Measurements from ENCODE around the gene PAXIP1. TPM values are rescaled to one million over a fixed set of nuclear protein-coding genes. Genes with fewer than 3 reads are reported as not detected.

PAXIP1 gene
- total and polyA plus RNA-seq, 2 experiments from 2014 or later: 12.5 to 36.9 TPM

DNA sequence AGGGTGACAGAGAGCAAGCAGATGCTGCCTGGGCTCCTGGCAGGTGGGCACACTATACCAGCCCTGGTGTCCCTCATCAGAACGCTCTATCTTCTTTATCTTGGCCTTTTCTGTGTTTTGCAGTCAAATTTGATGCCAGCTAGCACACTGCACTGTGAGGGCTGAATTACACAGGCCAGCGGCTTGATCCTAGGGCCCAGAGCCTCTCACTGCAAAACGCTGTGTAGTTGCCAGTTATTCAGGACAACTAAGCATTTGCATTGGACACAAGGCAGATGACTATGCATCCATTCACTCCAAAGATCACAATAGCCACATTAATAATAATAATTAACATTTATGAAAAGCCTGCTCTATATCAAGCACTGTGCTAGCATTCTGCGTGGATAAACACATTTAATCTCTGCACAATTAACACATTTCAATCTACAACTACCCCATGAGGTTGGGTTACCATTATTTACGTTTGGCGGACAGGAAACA lies 100.3 kb downstream of the PAXIP1 start (continued):
- TF ChIP-seq, protein P1, sequence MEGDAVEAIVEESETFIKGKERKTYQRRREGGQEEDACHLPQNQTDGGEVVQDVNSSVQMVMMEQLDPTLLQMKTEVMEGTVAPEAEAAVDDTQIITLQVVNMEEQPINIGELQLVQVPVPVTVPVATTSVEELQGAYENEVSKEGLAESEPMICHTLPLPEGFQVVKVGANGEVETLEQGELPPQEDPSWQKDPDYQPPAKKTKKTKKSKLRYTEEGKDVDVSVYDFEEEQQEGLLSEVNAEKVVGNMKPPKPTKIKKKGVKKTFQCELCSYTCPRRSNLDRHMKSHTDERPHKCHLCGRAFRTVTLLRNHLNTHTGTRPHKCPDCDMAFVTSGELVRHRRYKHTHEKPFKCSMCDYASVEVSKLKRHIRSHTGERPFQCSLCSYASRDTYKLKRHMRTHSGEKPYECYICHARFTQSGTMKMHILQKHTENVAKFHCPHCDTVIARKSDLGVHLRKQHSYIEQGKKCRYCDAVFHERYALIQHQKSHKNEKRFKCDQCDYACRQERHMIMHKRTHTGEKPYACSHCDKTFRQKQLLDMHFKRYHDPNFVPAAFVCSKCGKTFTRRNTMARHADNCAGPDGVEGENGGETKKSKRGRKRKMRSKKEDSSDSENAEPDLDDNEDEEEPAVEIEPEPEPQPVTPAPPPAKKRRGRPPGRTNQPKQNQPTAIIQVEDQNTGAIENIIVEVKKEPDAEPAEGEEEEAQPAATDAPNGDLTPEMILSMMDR (conservative IDR thresholded peaks at IDR 0.05; ENCODE audit: low read depth in 2 of 2): no peak
- TF ChIP-seq EZH2phosphoT487 (IDR thresholded peaks at IDR 0.05; ENCODE audit: unreplicated experiment): no peak
- TF ChIP-seq ZNF331 (CRISPR knock-in tag; IDR thresholded peaks at IDR 0.05; ENCODE audit: low read depth): no peak

DNA sequence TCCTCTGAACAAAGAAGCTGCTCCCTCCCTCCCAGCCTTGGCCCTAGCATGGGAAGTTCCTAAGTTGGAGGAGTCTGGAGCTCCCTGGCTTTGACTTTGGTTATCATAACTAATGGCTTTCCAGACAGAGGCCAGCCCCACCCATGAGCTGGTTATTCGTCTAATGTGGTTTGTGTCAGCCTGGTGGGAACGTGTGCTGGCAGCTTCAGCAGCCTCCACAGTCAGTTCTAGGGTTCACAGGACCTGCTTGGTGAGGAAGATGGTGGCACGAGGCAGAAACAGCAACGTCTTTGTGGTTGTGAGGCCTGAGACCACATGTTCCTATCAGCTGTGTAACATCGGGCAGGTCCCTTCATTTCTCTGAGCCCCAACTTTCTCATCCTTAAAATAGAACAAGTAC lies 103.1 kb downstream of the PAXIP1 start:
- Histone ChIP-seq H3K36me3 (ENCODE audit: insufficient read depth) (no peaks in the 10 kb centered on the region; the same call in 1 of the 2 replicates), H3K27me3 (ENCODE audit: insufficient read depth) (no peaks in the 10 kb centered on the region), H3K9me2 (ENCODE audit: insufficient read depth) (no peaks in the 10 kb centered on the region), H3K4me1 (ENCODE audit: insufficient read depth) (no peaks in the 10 kb centered on the region), H3K79me2 (replicated peaks; ENCODE audit: insufficient read depth) (no peaks in the 10 kb centered on the region), H3K27ac (ENCODE audit: low read depth) (no peak overlapping the region), H3K4me2 (no peak overlapping the region), H4K20me1 (replicated peaks; ENCODE audit: insufficient read depth) (no peaks in the 10 kb centered on the region), H3F3A (replicated peaks; ENCODE audit: low read depth) (no peaks in the 10 kb centered on the region), H2AFZ (no peak overlapping the region), H3K4me3 (no peak overlapping the region)
- ATAC-seq: no peak
- Mint-ChIP-seq H3K27me3 (ENCODE audit: insufficient read depth, low read depth, poor library complexity) (peaks cover 2% of the 10 kb centered on the region), H3K36me3 (ENCODE audit: low read depth) (no peaks in the 10 kb centered on the region; the same call in 2 of the 3 replicates), H3K4me3 (no peak overlapping the region), H3K27ac (no peak overlapping the region), H3K9me3 (peaks cover 6% of the 10 kb centered on the region; the same call in 1 of the 3 replicates), H3K4me1 (no peaks in the 10 kb centered on the region)
- DNase-seq (ENCODE audit: low spot score): no peak
- TF ChIP-seq, protein P1 (conservative IDR thresholded peaks at IDR 0.05; ENCODE audit: low read depth in 2 of 2): no peak
- TF ChIP-seq EZH2phosphoT487 (IDR thresholded peaks at IDR 0.05; ENCODE audit: unreplicated experiment): no peak
- no peak for TF ChIP-seq NANOG (IDR thresholded peaks at IDR 0.05; ENCODE audit: borderline replicate concordance)
- TF ChIP-seq, protein P2, sequence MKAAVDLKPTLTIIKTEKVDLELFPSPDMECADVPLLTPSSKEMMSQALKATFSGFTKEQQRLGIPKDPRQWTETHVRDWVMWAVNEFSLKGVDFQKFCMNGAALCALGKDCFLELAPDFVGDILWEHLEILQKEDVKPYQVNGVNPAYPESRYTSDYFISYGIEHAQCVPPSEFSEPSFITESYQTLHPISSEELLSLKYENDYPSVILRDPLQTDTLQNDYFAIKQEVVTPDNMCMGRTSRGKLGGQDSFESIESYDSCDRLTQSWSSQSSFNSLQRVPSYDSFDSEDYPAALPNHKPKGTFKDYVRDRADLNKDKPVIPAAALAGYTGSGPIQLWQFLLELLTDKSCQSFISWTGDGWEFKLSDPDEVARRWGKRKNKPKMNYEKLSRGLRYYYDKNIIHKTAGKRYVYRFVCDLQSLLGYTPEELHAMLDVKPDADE (IDR thresholded peaks at IDR 0.05): no peak
- no peak for TF ChIP-seq POLR2AphosphoS5 (IDR thresholded peaks at IDR 0.05; ENCODE audit: low read depth)
- TF ChIP-seq, protein P3, sequence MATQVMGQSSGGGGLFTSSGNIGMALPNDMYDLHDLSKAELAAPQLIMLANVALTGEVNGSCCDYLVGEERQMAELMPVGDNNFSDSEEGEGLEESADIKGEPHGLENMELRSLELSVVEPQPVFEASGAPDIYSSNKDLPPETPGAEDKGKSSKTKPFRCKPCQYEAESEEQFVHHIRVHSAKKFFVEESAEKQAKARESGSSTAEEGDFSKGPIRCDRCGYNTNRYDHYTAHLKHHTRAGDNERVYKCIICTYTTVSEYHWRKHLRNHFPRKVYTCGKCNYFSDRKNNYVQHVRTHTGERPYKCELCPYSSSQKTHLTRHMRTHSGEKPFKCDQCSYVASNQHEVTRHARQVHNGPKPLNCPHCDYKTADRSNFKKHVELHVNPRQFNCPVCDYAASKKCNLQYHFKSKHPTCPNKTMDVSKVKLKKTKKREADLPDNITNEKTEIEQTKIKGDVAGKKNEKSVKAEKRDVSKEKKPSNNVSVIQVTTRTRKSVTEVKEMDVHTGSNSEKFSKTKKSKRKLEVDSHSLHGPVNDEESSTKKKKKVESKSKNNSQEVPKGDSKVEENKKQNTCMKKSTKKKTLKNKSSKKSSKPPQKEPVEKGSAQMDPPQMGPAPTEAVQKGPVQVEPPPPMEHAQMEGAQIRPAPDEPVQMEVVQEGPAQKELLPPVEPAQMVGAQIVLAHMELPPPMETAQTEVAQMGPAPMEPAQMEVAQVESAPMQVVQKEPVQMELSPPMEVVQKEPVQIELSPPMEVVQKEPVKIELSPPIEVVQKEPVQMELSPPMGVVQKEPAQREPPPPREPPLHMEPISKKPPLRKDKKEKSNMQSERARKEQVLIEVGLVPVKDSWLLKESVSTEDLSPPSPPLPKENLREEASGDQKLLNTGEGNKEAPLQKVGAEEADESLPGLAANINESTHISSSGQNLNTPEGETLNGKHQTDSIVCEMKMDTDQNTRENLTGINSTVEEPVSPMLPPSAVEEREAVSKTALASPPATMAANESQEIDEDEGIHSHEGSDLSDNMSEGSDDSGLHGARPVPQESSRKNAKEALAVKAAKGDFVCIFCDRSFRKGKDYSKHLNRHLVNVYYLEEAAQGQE (IDR thresholded peaks at IDR 0.05; ENCODE audit: unreplicated experiment): no peak
- TF ChIP-seq ZNF331 (CRISPR knock-in tag; IDR thresholded peaks at IDR 0.05; ENCODE audit: low read depth): no peak
- no peak for TF ChIP-seq CREB1 (CRISPR knock-in tag; IDR thresholded peaks at IDR 0.05; ENCODE audit: low read depth)
- no peak for TF ChIP-seq JUNB (IDR thresholded peaks at IDR 0.05; ENCODE audit: unreplicated experiment)
- TF ChIP-seq STAT1 (IDR thresholded peaks at IDR 0.05; ENCODE audit: unreplicated experiment): no peak
- no peak for TF ChIP-seq ZNF114 (CRISPR knock-in tag; IDR thresholded peaks at IDR 0.05)

Data from GM23338 (cell line).